HG02970 (cell line): ENCODE results near the gene MBLAC1.

Source experiments
- ATAC-seq: cut with Tn5 transposase; IDR thresholded peaks from one replicate; pipeline ENCODE4 v1.9.1; 2021; ENCODE audit warnings: mild to moderate bottlenecking, moderate library complexity, moderate number of reproducible peaks; ENCODE audit not compliant: unreplicated experiment, low FRiP score

The MBLAC1 gene

GRCh38 chr7:100126931-100127865, at the start of gene MBLAC1:
TSS of gene MBLAC1 (plus strand) at chr7:100126967. CDS start at chr7:100127396, 429 bp downstream.
- peak; percentile 65 for ATAC-seq

- no peak for ATAC-seq
Measured at GRCh38 chr7:100077205-100077604, 49.6 kb upstream of the MBLAC1 start.

- ATAC-seq = no peak
Measured at GRCh38 chr7:100079024-100079560, 47.7 kb upstream of the MBLAC1 start.

- ATAC-seq = no peak
Measured at GRCh38 chr7:100080907-100081534, 45.7 kb upstream of the MBLAC1 start.

GRCh38 chr7:100081535-100082102, 45.1 kb upstream of the MBLAC1 start, which contains the start of gene ZNF3:
TSS of gene ZNF3 (minus strand) at chr7:100081723. CDS start at chr7:100077357, 4,366 bp downstream.
- ATAC-seq = peak; percentile 80

- ATAC-seq = no peak
Measured at GRCh38 chr7:100082978-100083377, 43.8 kb upstream of the MBLAC1 start.

GRCh38 chr7:100085515-100085914, 41.3 kb upstream of the MBLAC1 start:
- ATAC-seq = no peak

- no peak for ATAC-seq
Measured at GRCh38 chr7:100087055-100087750, 39.6 kb upstream of the MBLAC1 start.

- no peak for ATAC-seq
Measured at GRCh38 chr7:100088095-100088620, 38.6 kb upstream of the MBLAC1 start.

- peak; percentile 47 for ATAC-seq
Measured at GRCh38 chr7:100088621-100089457, 37.9 kb upstream of the MBLAC1 start, which contains the start of gene COPS6. TSS of gene COPS6 (plus strand) at chr7:100088969. CDS start at chr7:100088991, 22 bp downstream.

- no peak for ATAC-seq
Measured at GRCh38 chr7:100089458-100090196, 37.1 kb upstream of the MBLAC1 start.

GRCh38 chr7:100090527-100091410, 36.0 kb upstream of the MBLAC1 start:
- ATAC-seq = no peak

GRCh38 chr7:100091411-100092181, 35.2 kb upstream of the MBLAC1 start:
- no peak for ATAC-seq

- ATAC-seq = no peak
Measured at GRCh38 chr7:100093054-100093453, 33.7 kb upstream of the MBLAC1 start.

- no peak for ATAC-seq
Measured at GRCh38 chr7:100093498-100093897, 33.3 kb upstream of the MBLAC1 start.

GRCh38 chr7:100093925-100094486, 32.8 kb upstream of the MBLAC1 start:
- no peak for ATAC-seq
